Tibial nerve (tissue), 4 donors: ENCODE measurements around the gene CPHXL.

Experiments used
- CTCF ChIP-seq, 5 experiments: fragments of 200-600 bp in 3 of 5; fragments of 450-650 bp in 2 of 5; sonication (generic) in 3 of 5; IDR thresholded peaks; one replicate each; pipeline ENCODE4 v1.5.1; 2016 to 2019; ENCODE audit warnings: antibody characterized with exemption in 5 of 5, mild to moderate bottlenecking in 3 of 5, moderate library complexity in 2 of 5
- EP300 ChIP-seq, 2 donors: sonication (generic); formaldehyde crosslinking; IDR thresholded peaks; one replicate each; pipeline ENCODE4 v1.6.1; 2017; ENCODE audit warnings: antibody characterized with exemption in 2 of 2, mild to moderate bottlenecking in 1 of 2

GRCh38 chr16:75745823-75746222, 19.5 kb upstream of the CPHXL start:
- TF ChIP-seq CTCF (IDR thresholded peaks at IDR 0.05) (no peak), EP300 (IDR thresholded peaks at IDR 0.05) (no peak)
